Measurements from ENCODE around the gene ABHD8. TPM values are rescaled to one million over a fixed set of nuclear protein-coding genes. Genes with fewer than 3 reads are reported as not detected.

The ABHD8 gene
- total and polyA plus RNA-seq, 2 of the 13 experiments (the other 11 are each of a cell fraction or from before 2014, with no cell fraction given), result 6.3 to 7.2 TPM

DNA sequence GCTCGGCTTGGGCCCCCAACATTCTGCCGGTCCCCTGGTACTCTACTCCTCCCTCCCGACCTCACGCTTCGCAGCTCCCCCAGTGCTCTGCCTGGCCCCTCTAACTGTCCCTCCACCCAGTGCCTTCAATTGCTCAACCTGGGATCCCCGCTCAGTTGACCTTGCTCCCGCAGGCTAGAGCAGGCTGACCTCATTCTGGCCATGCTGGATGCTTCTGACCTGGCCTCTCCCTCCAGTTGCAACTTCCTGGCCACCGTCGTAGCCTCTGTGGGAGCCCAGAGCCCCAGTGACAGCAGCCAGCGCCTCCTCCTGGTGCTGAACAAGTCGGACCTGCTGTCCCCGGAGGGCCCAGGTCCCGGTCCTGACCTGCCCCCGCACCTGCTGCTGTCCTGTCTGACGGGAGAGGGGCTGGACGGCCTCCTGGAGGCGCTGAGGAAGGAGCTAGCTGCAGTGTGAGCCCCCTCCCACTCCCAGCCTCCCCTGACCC, 37.7 kb upstream of the ABHD8 start (continued):
- TF ChIP-seq, protein P1, sequence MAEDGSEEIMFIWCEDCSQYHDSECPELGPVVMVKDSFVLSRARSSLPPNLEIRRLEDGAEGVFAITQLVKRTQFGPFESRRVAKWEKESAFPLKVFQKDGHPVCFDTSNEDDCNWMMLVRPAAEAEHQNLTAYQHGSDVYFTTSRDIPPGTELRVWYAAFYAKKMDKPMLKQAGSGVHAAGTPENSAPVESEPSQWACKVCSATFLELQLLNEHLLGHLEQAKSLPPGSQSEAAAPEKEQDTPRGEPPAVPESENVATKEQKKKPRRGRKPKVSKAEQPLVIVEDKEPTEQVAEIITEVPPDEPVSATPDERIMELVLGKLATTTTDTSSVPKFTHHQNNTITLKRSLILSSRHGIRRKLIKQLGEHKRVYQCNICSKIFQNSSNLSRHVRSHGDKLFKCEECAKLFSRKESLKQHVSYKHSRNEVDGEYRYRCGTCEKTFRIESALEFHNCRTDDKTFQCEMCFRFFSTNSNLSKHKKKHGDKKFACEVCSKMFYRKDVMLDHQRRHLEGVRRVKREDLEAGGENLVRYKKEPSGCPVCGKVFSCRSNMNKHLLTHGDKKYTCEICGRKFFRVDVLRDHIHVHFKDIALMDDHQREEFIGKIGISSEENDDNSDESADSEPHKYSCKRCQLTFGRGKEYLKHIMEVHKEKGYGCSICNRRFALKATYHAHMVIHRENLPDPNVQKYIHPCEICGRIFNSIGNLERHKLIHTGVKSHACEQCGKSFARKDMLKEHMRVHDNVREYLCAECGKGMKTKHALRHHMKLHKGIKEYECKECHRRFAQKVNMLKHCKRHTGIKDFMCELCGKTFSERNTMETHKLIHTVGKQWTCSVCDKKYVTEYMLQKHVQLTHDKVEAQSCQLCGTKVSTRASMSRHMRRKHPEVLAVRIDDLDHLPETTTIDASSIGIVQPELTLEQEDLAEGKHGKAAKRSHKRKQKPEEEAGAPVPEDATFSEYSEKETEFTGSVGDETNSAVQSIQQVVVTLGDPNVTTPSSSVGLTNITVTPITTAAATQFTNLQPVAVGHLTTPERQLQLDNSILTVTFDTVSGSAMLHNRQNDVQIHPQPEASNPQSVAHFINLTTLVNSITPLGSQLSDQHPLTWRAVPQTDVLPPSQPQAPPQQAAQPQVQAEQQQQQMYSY (CRISPR knock-in tag; IDR thresholded peaks at IDR 0.05), result no peak
- TF ChIP-seq EP300 (IDR thresholded peaks at IDR 0.05; ENCODE audit: low read depth in 2 of 2, low read length in 2 of 2), result no peak
- TF ChIP-seq EP300 (CRISPR knock-in tag; IDR thresholded peaks at IDR 0.05; ENCODE audit: borderline replicate concordance), result 0 out of 2 replicates have a peak, but pooled peaks have one; percentile 15
- no peak for TF ChIP-seq ZNF484 (CRISPR knock-in tag; IDR thresholded peaks at IDR 0.05; ENCODE audit: borderline replicate concordance, low read depth)
- TF ChIP-seq ZNF367 (CRISPR knock-in tag; IDR thresholded peaks at IDR 0.05; ENCODE audit: borderline replicate concordance), result no peak
- no peak for TF ChIP-seq CBX5 (CRISPR knock-in tag; IDR thresholded peaks at IDR 0.05; ENCODE audit: borderline replicate concordance)
- no peak for TF ChIP-seq EED (CRISPR knock-in tag; IDR thresholded peaks at IDR 0.05)
- TF ChIP-seq, protein P2, sequence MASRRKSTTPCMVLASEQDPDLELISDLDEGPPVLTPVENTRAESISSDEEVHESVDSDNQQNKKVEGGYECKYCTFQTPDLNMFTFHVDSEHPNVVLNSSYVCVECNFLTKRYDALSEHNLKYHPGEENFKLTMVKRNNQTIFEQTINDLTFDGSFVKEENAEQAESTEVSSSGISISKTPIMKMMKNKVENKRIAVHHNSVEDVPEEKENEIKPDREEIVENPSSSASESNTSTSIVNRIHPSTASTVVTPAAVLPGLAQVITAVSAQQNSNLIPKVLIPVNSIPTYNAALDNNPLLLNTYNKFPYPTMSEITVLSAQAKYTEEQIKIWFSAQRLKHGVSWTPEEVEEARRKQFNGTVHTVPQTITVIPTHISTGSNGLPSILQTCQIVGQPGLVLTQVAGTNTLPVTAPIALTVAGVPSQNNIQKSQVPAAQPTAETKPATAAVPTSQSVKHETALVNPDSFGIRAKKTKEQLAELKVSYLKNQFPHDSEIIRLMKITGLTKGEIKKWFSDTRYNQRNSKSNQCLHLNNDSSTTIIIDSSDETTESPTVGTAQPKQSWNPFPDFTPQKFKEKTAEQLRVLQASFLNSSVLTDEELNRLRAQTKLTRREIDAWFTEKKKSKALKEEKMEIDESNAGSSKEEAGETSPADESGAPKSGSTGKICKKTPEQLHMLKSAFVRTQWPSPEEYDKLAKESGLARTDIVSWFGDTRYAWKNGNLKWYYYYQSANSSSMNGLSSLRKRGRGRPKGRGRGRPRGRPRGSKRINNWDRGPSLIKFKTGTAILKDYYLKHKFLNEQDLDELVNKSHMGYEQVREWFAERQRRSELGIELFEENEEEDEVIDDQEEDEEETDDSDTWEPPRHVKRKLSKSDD (CRISPR knock-in tag; IDR thresholded peaks at IDR 0.05; ENCODE audit: low read depth), result no peak
- no peak for TF ChIP-seq KLF15 (CRISPR knock-in tag; IDR thresholded peaks at IDR 0.05; ENCODE audit: borderline replicate concordance)
- peak; percentile 75 for TF ChIP-seq SAP130 (CRISPR knock-in tag; IDR thresholded peaks at IDR 0.05; ENCODE audit: low read depth)
- TF ChIP-seq, protein P3, sequence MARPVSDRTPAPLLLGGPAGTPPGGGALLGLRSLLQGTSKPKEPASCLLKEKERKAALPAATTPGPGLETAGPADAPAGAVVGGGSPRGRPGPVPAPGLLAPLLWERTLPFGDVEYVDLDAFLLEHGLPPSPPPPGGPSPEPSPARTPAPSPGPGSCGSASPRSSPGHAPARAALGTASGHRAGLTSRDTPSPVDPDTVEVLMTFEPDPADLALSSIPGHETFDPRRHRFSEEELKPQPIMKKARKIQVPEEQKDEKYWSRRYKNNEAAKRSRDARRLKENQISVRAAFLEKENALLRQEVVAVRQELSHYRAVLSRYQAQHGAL (CRISPR knock-in tag; IDR thresholded peaks at IDR 0.05; ENCODE audit: not compliant biosample characterization), result no peak
- TF ChIP-seq ZBTB38 (CRISPR knock-in tag; IDR thresholded peaks at IDR 0.05), result no peak
- TF ChIP-seq SOX13 (IDR thresholded peaks at IDR 0.05), result no peak
- peak in 1 of 2 experiments; percentile 22; a peak in 1 of 4 replicates for TF ChIP-seq SOX13 (CRISPR knock-in tag; conservative IDR thresholded peaks at IDR 0.05 in 1 of 2, IDR thresholded peaks at IDR 0.05 in 1 of 2)
- TF ChIP-seq NFE2 (CRISPR knock-in tag; IDR thresholded peaks at IDR 0.05), result no peak
- TF ChIP-seq U2AF2 (IDR thresholded peaks at IDR 0.05; ENCODE audit: low read depth, low read length), result no peak
- peak; percentile 65; the same call in 1 of the 2 replicates for TF ChIP-seq PHF21A (CRISPR knock-in tag; IDR thresholded peaks at IDR 0.05)
- TF ChIP-seq ZFP41 (CRISPR knock-in tag; IDR thresholded peaks at IDR 0.05; ENCODE audit: borderline replicate concordance), result no peak
- TF ChIP-seq ZNF33B (CRISPR knock-in tag; IDR thresholded peaks at IDR 0.05), result 0 out of 2 replicates have a peak, but pooled peaks have one; percentile 24
- peak; percentile 45; the same call in 1 of the 2 replicates for TF ChIP-seq REPIN1 (CRISPR knock-in tag; IDR thresholded peaks at IDR 0.05; ENCODE audit: borderline replicate concordance, low read depth)
- no peak for TF ChIP-seq CENPX (CRISPR knock-in tag; IDR thresholded peaks at IDR 0.05)
- TF ChIP-seq RBM39 (IDR thresholded peaks at IDR 0.05; ENCODE audit: low read depth, low read length, poor library complexity, severe bottlenecking), result no peak
- TF ChIP-seq ZNF337 (CRISPR knock-in tag; IDR thresholded peaks at IDR 0.05; ENCODE audit: borderline replicate concordance, low read depth), result peak; percentile 54; the same call in 1 of the 2 replicates
- no peak for TF ChIP-seq ELF4 (CRISPR knock-in tag; IDR thresholded peaks at IDR 0.05; ENCODE audit: borderline replicate concordance)
